HG03442 (cell line): ENCODE results near the gene KRT82.

Experiments used
- ATAC-seq: cut with Tn5 transposase; IDR thresholded peaks from one replicate; pipeline ENCODE4 v1.9.1; 2021; ENCODE audit warnings: mild to moderate bottlenecking, moderate library complexity; ENCODE audit not compliant: unreplicated experiment

The KRT82 gene

GRCh38 chr12:52389313-52390207, 16.6 kb downstream of the KRT82 start:
- ATAC-seq, result no peak

- no peak for ATAC-seq
Measured at GRCh38 chr12:52387859-52388258, 18.3 kb downstream of the KRT82 start.

GRCh38 chr12:52385226-52385702, 20.9 kb downstream of the KRT82 start, which contains the start of gene KRT84:
KRT84 (minus strand) TSS chr12:52385652; CDS start chr12:52385585, 67 bp downstream.
- no peak for ATAC-seq

- no peak for ATAC-seq
Measured at GRCh38 chr12:52383331-52383730, 22.8 kb downstream of the KRT82 start.

GRCh38 chr12:52382854-52383253, 23.3 kb downstream of the KRT82 start:
- no peak for ATAC-seq

GRCh38 chr12:52381206-52381605, 24.9 kb downstream of the KRT82 start:
- no peak for ATAC-seq

GRCh38 chr12:52380271-52380694, 25.9 kb downstream of the KRT82 start:
- no peak for ATAC-seq

GRCh38 chr12:52379536-52379935, 26.6 kb downstream of the KRT82 start:
- ATAC-seq, result no peak

GRCh38 chr12:52378091-52378490, 28.0 kb downstream of the KRT82 start:
- ATAC-seq, result no peak

- ATAC-seq, result no peak
Measured at GRCh38 chr12:52377266-52377665, 28.9 kb downstream of the KRT82 start.

- no peak for ATAC-seq
Measured at GRCh38 chr12:52372216-52373154, 33.6 kb downstream of the KRT82 start.

- ATAC-seq, result no peak
Measured at GRCh38 chr12:52371716-52372115, 34.4 kb downstream of the KRT82 start.

GRCh38 chr12:52370926-52371608, 35.1 kb downstream of the KRT82 start:
- no peak for ATAC-seq

- ATAC-seq, result no peak
Measured at GRCh38 chr12:52369809-52370208, 36.3 kb downstream of the KRT82 start.

GRCh38 chr12:52369211-52369610, 36.9 kb downstream of the KRT82 start:
- ATAC-seq, result no peak

- ATAC-seq, result no peak
Measured at GRCh38 chr12:52368508-52368907, 37.6 kb downstream of the KRT82 start.

- no peak for ATAC-seq
Measured at GRCh38 chr12:52367876-52368275, 38.3 kb downstream of the KRT82 start.

- no peak for ATAC-seq
Measured at GRCh38 chr12:52366738-52367485, 39.2 kb downstream of the KRT82 start, which contains the start of gene KRT85. KRT85 (minus strand) TSS chr12:52367481; CDS start chr12:52367405, 76 bp downstream.

GRCh38 chr12:52364901-52365489, 41.1 kb downstream of the KRT82 start:
- ATAC-seq, result no peak

GRCh38 chr12:52364061-52364460, 42.1 kb downstream of the KRT82 start:
- no peak for ATAC-seq
